Measurements from ENCODE around the gene RPRD1A. TPM values are rescaled to one million over a fixed set of nuclear protein-coding genes. Genes with fewer than 3 reads are reported as not detected.
"Not testable (repeated sequence)": the region's sequence is repeated elsewhere in the genome, so short reads cannot be mapped to it uniquely, and the experiment has no call there.

RPRD1A gene
- total and polyA plus RNA-seq, 2 experiments from 2014 or later: 24.2 to 39.7 TPM

DNA sequence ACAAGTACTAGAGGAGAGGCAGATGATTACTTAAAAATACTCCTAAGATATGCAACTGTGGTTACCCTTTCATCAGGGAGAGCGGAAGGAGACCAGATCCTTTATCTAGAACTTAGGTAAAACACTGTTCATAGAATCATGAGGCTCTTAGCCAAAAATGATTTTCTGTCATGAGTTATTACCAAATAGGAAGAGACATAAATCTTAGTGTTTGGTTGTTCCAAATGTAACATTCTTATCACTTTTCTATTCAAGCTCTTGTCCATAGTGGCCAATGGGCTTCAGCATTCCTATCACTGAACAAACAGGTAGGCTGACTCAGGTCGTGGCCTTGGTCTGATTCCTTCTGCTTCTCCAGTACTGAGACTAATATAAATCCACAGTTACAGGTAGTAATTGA, 38.5 kb downstream of the RPRD1A start:
- Histone ChIP-seq H3K9me3 (ENCODE audit: low read depth) (no peaks in the 10 kb centered on the region), H2AFZ (no peak overlapping the region), H3K27me3 (replicated peaks; ENCODE audit: insufficient read depth) (no peaks in the 10 kb centered on the region), H3K9me2 (ENCODE audit: insufficient read depth) (no peaks in the 10 kb centered on the region), H3K4me1 (ENCODE audit: insufficient read depth) (peaks cover 20% of the 10 kb centered on the region), H3K36me3 (ENCODE audit: low read depth) (peaks cover 22% of the 10 kb centered on the region; the same call in 1 of the 2 replicates), H3K4me3 (no peak overlapping the region), H3K27ac (no peak overlapping the region), H3K9ac (no peak overlapping the region), H3F3A (ENCODE audit: insufficient read depth) (0 out of 2 replicates have a peak, but pooled peaks cover 5% of the 10 kb centered on the region), H3K79me2 (ENCODE audit: insufficient read depth) (peaks cover 38% of the 10 kb centered on the region), H4K20me1 (ENCODE audit: insufficient read depth) (no peaks in the 10 kb centered on the region), H3K4me2 (ENCODE audit: unreplicated experiment) (no peak overlapping the region)
- in situ Hi-C loops (cut with MboI): no loop called here
- no peak for DNase-seq
- 97% methylated on average over 2 of the region's 2 CpGs for WGBS, 2 experiments (ENCODE audit: low coverage in 1 of 2, low lambda C conversion rate in 2 of 2, missing lambda C conversion rate in 2 of 2)
- no peak for TF ChIP-seq EZH2 (IDR thresholded peaks at IDR 0.05; ENCODE audit: insufficient read depth, poor library complexity, severe bottlenecking)

DNA sequence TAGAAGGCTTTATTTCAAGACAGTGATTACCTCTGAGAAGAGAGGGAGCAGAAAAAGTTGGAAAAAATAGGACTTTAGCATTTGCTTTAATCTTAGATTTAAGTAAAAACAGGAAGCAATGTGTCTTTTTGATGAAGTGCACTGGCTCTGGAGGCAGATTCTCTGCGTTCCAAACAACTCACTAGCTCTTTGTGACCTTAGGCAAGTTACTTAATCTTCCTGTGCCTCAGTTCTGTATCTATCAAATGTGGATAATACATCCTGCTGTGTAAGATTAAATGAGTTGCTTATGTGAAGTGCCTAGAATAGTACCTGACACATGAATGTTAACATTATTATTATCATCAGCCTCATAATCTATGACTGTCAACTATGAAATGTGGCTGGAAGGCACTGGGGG, 42.3 kb downstream of the RPRD1A start:
- Histone ChIP-seq H3K27me3 (replicated peaks; ENCODE audit: insufficient read depth) (no peaks in the 10 kb centered on the region), H3K9me2 (ENCODE audit: insufficient read depth) (no peaks in the 10 kb centered on the region), H3K9ac (no peak overlapping the region), H3K36me3 (ENCODE audit: low read depth) (peaks cover 11% of the 10 kb centered on the region; the same call in 1 of the 2 replicates), H3K4me3 (no peak overlapping the region), H3K4me2 (ENCODE audit: unreplicated experiment) (no peak overlapping the region), H3K27ac (0 out of 2 replicates have a peak overlapping the region, but pooled peaks have one; percentile 2), H3F3A (ENCODE audit: insufficient read depth) (peaks cover 11% of the 10 kb centered on the region; the same call in 1 of the 2 replicates), H4K20me1 (ENCODE audit: insufficient read depth) (no peaks in the 10 kb centered on the region), H3K4me1 (ENCODE audit: insufficient read depth) (peaks cover 20% of the 10 kb centered on the region), H3K79me2 (ENCODE audit: insufficient read depth) (no peaks in the 10 kb centered on the region), H3K9me3 (ENCODE audit: low read depth) (no peaks in the 10 kb centered on the region), H2AFZ (no peak overlapping the region)
- in situ Hi-C loops (cut with MboI): no loop called here
- DNase-seq: peak; percentile 10
- 57 to 68% methylated on average over 1 of the region's 1 CpG for WGBS, 2 experiments (ENCODE audit: low coverage in 1 of 2, low lambda C conversion rate in 2 of 2, missing lambda C conversion rate in 2 of 2)
- no peak for TF ChIP-seq EZH2phosphoT487 (IDR thresholded peaks at IDR 0.05; ENCODE audit: insufficient read depth, low read depth)
- no peak for TF ChIP-seq EZH2 (IDR thresholded peaks at IDR 0.05; ENCODE audit: insufficient read depth, poor library complexity, severe bottlenecking)

DNA sequence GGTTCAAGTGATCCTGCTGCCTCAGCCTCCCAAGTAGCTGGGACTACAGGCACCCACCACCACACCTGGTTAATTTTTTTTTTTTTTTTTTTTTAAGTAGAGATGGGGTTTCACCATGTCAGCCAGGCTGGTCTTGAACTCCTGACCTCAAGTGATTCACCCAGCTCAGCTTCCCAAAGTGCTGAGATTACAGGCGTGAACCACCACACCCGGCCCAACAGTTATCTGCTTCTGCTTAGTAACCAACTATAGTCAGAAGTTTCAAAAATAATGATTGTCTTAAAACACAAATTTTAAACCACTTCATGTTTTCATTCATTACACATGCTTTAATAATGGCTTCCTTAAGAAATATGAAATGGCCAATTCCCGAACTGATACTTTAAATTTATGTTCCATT, 43.1 kb downstream of the RPRD1A start:
- Histone ChIP-seq H3K4me1 (ENCODE audit: insufficient read depth) (peaks cover 20% of the 10 kb centered on the region), H3F3A (ENCODE audit: insufficient read depth) (peaks cover 11% of the 10 kb centered on the region; the same call in 1 of the 2 replicates), H3K36me3 (ENCODE audit: low read depth) (peaks cover 11% of the 10 kb centered on the region; the same call in 1 of the 2 replicates)
- WGBS, 2 experiments (ENCODE audit: low coverage in 1 of 2, low lambda C conversion rate in 2 of 2, missing lambda C conversion rate in 2 of 2): 84 to 89% methylated on average over 3 of the region's 3 CpGs
- H3K79me2 ChIP-seq (ENCODE audit: insufficient read depth); H3K9me3 ChIP-seq (ENCODE audit: low read depth); H3K9me2 ChIP-seq (ENCODE audit: insufficient read depth); H3K4me2 ChIP-seq (ENCODE audit: unreplicated experiment); H3K27ac ChIP-seq; H2AFZ ChIP-seq; H3K27me3 ChIP-seq (replicated peaks; ENCODE audit: insufficient read depth); DNase-seq; H4K20me1 ChIP-seq (ENCODE audit: insufficient read depth); H3K9ac ChIP-seq; H3K4me3 ChIP-seq; in situ Hi-C loops (cut with MboI): not testable (repeated sequence)

DNA sequence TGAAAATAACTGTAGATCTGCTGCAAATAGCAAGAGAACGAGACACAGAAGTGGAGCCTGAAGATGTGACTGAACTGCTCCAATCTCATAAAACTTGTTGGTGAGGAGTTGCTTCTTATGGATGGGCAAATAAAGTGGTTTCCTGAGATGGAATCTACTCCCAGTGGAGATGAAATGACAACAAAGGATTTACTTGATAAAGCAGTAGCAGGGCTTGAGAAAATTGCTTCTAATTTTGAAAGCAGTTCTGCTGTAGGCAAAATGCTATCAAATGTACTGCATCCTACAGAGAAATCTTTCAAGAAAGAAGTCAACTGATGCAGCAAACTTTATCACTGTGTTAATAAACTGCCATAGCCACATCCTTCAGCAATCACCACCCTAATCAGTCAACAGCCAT, 44.0 kb downstream of the RPRD1A start:
- no peak overlapping the region for H3K9ac ChIP-seq
- no peaks in the 10 kb centered on the region for H3K79me2 ChIP-seq (ENCODE audit: insufficient read depth)
- in situ Hi-C loops (cut with MboI): no loop called here
- H3F3A ChIP-seq (ENCODE audit: insufficient read depth): peaks cover 11% of the 10 kb centered on the region; the same call in 1 of the 2 replicates
- no peak overlapping the region for H3K27ac ChIP-seq
- H3K4me3 ChIP-seq: no peak overlapping the region
- H3K9me2 ChIP-seq (ENCODE audit: insufficient read depth): no peaks in the 10 kb centered on the region
- H3K4me2 ChIP-seq (ENCODE audit: unreplicated experiment): no peak overlapping the region
- peaks cover 11% of the 10 kb centered on the region; the same call in 1 of the 2 replicates for H3K36me3 ChIP-seq (ENCODE audit: low read depth)
- no peaks in the 10 kb centered on the region for H3K9me3 ChIP-seq (ENCODE audit: low read depth)
- H3K27me3 ChIP-seq (replicated peaks; ENCODE audit: insufficient read depth): no peaks in the 10 kb centered on the region
- whole genome bisulfite sequencing, 2 experiments (ENCODE audit: low coverage in 1 of 2, low lambda C conversion rate in 2 of 2, missing lambda C conversion rate in 2 of 2): 100% methylated on average over 1 of the region's 1 CpG
- no peak for DNase-seq
- TF ChIP-seq EZH2phosphoT487 (IDR thresholded peaks at IDR 0.05; ENCODE audit: insufficient read depth, low read depth): no peak
- TF ChIP-seq EZH2 (IDR thresholded peaks at IDR 0.05; ENCODE audit: insufficient read depth, poor library complexity, severe bottlenecking): no peak
- peaks cover 20% of the 10 kb centered on the region for H3K4me1 ChIP-seq (ENCODE audit: insufficient read depth)
- no peak overlapping the region for H2AFZ ChIP-seq
- no peaks in the 10 kb centered on the region for H4K20me1 ChIP-seq (ENCODE audit: insufficient read depth)

- 96 to 99% methylated on average over 3 of the region's 3 CpGs for whole genome bisulfite sequencing, 2 experiments (ENCODE audit: low coverage in 1 of 2, low lambda C conversion rate in 2 of 2, missing lambda C conversion rate in 2 of 2)
- peaks cover 10% of the 10 kb centered on the region for H3K4me1 ChIP-seq (ENCODE audit: insufficient read depth)
- DNase-seq: no peak
- no peak for TF ChIP-seq EZH2phosphoT487 (IDR thresholded peaks at IDR 0.05; ENCODE audit: insufficient read depth, low read depth)
- no peak for TF ChIP-seq EZH2 (IDR thresholded peaks at IDR 0.05; ENCODE audit: insufficient read depth, poor library complexity, severe bottlenecking)
- no peak overlapping the region for H3K27ac ChIP-seq
- H2AFZ ChIP-seq: no peak overlapping the region
- no peaks in the 10 kb centered on the region for H3K27me3 ChIP-seq (replicated peaks; ENCODE audit: insufficient read depth)
- H3K36me3 ChIP-seq (ENCODE audit: low read depth): no peaks in the 10 kb centered on the region
- no peaks in the 10 kb centered on the region for H3K9me2 ChIP-seq (ENCODE audit: insufficient read depth)
- H3K9ac ChIP-seq: no peak overlapping the region
- in situ Hi-C loops (cut with MboI): no loop called here
- H3K4me3 ChIP-seq: no peak overlapping the region
- no peak overlapping the region for H3K4me2 ChIP-seq (ENCODE audit: unreplicated experiment)
- peaks cover 11% of the 10 kb centered on the region; the same call in 1 of the 2 replicates for H3F3A ChIP-seq (ENCODE audit: insufficient read depth)
- no peaks in the 10 kb centered on the region for H3K9me3 ChIP-seq (ENCODE audit: low read depth)
- no peaks in the 10 kb centered on the region for H4K20me1 ChIP-seq (ENCODE audit: insufficient read depth)
- no peaks in the 10 kb centered on the region for H3K79me2 ChIP-seq (ENCODE audit: insufficient read depth)
These were observed 47.1 kb downstream of the RPRD1A start for GRCh38 chr18:36020174-36020711.
